ENCODE measurements around the gene RNF31.
"Not testable (repeated sequence)": the region's sequence is repeated elsewhere in the genome, so short reads cannot be mapped to it uniquely, and the experiment has no call there.

RNF31 gene

GRCh38 chr14:24184104-24184970 is 37.0 kb downstream of the RNF31 start:
- DNase-seq = no peak

DNA sequence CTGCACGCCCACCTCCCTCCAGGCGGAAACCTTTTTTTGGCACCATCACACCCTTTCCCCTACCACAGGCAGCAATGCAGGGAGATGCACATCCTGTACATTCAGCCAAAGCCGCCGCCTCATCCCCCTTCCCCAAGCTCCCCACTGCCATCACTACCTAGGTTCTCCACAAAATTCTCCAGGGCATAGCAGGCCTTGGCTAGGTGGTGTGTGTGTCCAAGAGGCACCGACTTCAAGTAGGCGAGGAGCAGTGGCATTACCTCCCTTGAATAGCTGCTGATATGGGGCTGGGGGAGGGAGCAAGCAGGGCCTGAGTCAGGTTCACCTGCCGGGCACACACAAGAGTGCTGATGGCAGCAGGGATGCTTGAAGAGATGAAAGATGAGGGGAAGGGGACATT is 37.7 kb downstream of the RNF31 start:
- no peak for DNase-seq

GRCh38 chr14:24185741-24186140 is 38.4 kb downstream of the RNF31 start:
- no peak for DNase-seq

GRCh38 chr14:24186831-24187538 is 39.7 kb downstream of the RNF31 start:
- DNase-seq = no peak

GRCh38 chr14:24187539-24187915 is 40.2 kb downstream of the RNF31 start:
- DNase-seq = no peak

DNA sequence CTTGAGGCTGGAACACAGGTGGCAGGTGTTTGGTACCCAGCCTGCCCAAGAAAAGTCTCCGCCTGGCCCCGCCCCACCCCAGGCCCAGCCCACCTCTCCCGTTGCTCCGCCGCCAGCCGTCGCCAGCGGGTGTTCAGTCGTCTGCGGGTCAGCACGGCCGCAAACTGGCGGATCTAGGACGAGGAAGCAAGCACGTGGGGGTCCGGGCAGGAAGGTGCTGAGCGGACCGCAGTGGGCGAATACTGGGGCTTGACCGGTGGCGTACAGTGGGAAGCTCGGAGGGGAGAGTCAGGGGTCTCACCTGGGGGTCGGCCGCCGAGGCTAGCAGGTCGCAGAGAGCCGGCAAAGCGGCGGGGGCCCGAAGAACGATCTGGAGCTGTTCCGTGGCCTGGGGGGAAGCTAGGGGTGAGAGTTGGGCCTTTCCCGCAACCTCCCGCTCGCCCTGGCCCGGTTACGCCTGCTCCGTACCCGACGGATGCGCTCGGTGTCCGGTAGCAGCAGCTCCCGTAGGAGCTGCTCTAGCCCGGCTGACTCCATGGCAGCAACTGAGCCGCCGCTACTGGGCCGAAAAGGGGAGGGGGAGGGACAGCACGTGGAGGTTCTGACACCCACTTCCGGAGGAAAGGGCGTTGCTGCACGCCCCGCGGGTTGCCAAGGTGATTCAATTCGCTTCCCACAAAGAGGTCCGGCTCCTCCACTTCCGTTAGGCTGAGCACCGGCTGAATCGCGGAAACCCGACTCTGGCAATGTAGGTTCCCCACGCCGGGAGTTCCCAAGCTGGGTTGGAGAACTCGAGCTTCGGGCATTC is 41.2 kb downstream of the RNF31 start, which contains the start of gene IPO4:
TSS of gene IPO4 (minus strand) at position 566 of the 808 bp plus-strand sequence. CDS start at position 537, 29 bp downstream.
- DNase-seq = peak; percentile 95

DNA sequence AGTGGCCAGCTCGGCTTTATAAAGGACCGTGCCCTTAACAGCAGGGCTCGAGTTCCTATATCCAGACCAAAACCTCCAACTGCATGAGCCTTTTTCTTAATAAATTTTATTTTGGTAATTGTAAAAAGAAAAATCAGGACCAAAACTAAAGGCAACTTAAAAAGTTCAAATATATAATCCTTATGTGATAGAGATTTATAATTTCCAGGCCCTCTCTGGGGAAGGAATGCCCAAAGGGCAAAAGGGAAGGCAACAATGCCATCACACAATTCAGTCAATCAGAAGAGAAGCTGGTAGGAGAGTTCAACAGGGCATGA is 41.7 kb downstream of the RNF31 start:
- DNase-seq = no peak

- DNase-seq = no peak
Observed at GRCh38 chr14:24189460-24189859, 42.2 kb downstream of the RNF31 start.

- no peak for DNase-seq
Observed at GRCh38 chr14:24190416-24190815, 43.1 kb downstream of the RNF31 start.

- no peak for DNase-seq
Observed at GRCh38 chr14:24192933-24193332, 45.6 kb downstream of the RNF31 start.

GRCh38 chr14:24194186-24194872 is 47.0 kb downstream of the RNF31 start:
- no peak for DNase-seq

DNA sequence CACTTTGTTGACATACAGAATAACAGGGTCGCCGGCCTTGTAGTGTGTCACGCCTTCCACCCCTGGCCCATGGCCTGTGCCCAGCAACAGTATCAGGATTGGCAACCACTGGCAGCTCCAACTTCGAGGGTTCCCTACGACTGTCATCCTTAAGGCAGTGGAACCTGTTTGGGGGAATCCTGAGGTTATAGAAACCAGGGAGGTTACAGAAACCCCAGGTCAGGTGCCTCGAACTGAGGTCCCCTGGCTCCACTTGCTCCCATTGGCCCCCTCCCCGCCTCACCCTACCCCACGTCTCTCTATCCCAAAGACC is 47.5 kb downstream of the RNF31 start:
- DNase-seq = no peak

- peak; percentile 59 for DNase-seq
Observed at GRCh38 chr14:24195186-24196070, 48.1 kb downstream of the RNF31 start, which contains the start of gene TM9SF1. Gene TM9SF1 (minus strand): TSS chr14:24195441. CDS start chr14:24195019, 422 bp downstream.

- DNase-seq = peak; percentile 57
Observed at GRCh38 chr14:24196071-24197055, 49.1 kb downstream of the RNF31 start.

- DNase-seq = no peak
Observed at GRCh38 chr14:24197056-24197450, 49.8 kb downstream of the RNF31 start.

DNA sequence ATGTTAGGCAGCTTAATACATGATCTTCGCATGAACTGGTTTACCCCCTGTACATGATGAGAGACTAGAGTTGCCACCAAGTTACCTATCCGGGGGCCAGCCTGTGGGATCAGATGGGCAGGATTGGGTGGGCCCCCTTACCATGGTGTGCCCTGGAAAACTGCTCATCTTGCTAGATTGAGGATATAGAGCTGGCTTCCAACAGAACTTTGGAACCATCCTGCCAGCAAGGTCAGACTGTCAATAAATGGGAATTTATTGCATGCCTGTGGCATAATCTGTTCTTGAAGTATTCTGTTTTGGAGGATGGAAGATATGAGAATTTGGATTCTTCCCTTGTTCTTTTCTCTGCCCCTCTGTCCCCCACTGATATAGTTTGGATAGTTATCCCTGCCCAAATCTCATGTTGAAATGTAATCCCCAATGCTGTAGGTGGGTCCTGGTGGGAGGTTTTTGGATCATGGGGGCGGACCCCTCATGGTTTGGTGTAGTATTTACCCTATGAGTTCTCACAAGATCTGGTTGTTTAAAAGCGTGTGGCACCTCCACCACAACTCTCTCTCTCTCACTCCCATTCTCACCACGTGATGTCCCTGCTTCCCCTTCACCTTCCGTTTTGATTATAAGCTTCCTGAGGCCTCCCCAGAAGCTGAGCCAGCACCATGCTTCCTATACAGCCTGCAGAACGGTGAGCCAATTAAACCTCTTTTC is 51.7 kb downstream of the RNF31 start:
- DNase-seq = no peak

GRCh38 chr14:24202538-24202937 is 55.2 kb downstream of the RNF31 start:
- DNase-seq = not testable (repeated sequence)

DNA sequence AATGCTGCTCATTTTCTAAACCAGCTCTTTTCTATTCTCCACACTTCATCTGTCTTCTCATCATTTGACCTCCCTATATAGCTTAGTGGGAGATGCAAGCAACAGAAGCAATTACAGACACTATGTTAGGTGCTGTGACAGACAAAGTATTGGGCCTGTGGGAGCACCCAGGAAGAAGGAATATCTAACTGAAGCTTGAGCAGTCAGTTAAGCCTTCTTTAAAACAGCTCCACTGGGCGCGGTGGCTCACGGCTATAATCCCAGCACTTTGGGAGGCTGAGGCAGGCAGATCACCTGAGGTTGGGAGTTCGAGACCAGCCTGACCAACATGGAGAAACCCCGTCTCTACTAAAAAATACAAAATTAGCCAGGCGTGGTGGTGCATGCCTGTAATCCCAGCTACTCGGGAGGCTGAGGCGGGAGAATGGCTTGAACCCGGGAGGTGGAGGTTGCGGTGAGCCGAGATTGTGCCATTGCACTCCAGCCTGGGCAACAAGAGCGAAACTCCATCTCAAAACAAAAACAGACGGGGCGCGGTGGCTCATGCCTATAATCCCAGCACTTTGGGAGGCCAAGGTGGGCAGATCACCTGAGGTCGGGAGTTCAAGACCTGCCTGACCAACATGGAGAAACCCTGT is 56.1 kb downstream of the RNF31 start:
- DNase-seq = not testable (repeated sequence)
